Fibroblast of pulmonary artery (primary cell): ENCODE data around the gene PDSS1.

ENCODE experiments used
- DNase-seq: peaks from one replicate; pipeline ENCODE4 v3.0.0-alpha.2; 2010; ENCODE audit warnings: low read depth
- H3K4me3 ChIP-seq: replicated peaks from 2 replicates; pipeline ENCODE4 v1.5.1; 2011; ENCODE audit warnings: low read depth, mild to moderate bottlenecking, control low read depth, low read length, moderate library complexity
- CTCF ChIP-seq: IDR thresholded peaks from 2 replicates; pipeline ENCODE4 v1.5.1; 2011; ENCODE audit warnings: mild to moderate bottlenecking, control low read depth, low read length, inconsistent platforms; ENCODE audit errors: missing control alignments

Gene PDSS1

GRCh38 chr10:26714415-26715136, 17.1 kb downstream of the PDSS1 start:
- no peak for DNase-seq
- no peak overlapping the region for H3K4me3 ChIP-seq
- no peak for TF ChIP-seq CTCF

- no peak overlapping the region for H3K4me3 ChIP-seq
- DNase-seq, result no peak
- TF ChIP-seq CTCF, result no peak
Observed at GRCh38 chr10:26715137-26715487, 17.6 kb downstream of the PDSS1 start.

- H3K4me3 ChIP-seq, result no peak overlapping the region
- DNase-seq, result no peak
- TF ChIP-seq CTCF, result no peak
Observed at GRCh38 chr10:26717476-26717875, 20.0 kb downstream of the PDSS1 start.

GRCh38 chr10:26721561-26721960, 24.1 kb downstream of the PDSS1 start:
- TF ChIP-seq CTCF, result no peak
- H3K4me3 ChIP-seq, result no peak overlapping the region
- no peak for DNase-seq

GRCh38 chr10:26723016-26723415, 25.5 kb downstream of the PDSS1 start:
- H3K4me3 ChIP-seq, result no peak overlapping the region
- no peak for TF ChIP-seq CTCF

DNA sequence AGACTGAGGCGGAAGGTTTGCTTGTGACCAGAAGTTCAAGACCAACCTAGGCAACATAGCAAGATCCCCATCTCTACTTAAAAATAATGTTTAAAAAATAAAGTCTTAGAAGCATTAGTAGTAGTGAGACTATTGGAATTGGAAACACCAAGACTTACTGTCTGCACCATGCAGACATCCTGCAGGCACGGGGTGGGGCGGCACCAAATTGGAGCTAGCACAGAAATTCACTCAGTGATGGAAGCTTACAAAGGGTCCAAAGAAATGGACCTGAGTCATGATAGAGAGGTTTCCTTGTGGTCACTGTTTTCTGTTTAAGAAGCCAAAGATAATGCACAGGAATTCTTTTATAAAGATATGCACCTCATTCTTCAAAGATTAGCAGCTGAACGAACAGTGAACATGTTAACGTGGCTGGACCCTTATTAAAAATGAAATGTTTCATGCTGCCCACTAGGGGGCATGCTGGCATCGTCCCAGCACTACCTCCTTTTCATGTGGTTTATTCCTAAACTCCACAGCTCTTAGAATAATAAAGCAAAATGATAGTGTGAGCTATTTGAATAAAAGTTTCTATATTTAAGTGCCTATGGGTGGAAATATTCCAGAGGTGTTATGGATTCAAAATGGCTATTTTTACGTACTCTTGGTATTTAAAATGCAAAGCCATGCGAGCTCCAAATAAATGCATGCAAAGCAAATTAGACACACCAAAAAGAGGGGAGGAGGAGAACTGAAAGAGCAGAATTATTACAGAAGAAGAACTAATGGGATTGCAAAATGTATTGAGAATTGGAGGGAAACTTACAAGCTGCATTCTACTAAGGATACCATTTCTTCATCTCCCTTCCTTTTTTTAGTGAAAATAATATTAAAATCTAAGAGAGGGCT, 28.6 kb downstream of the PDSS1 start:
- DNase-seq, result peak; percentile 79
- TF ChIP-seq CTCF, result peak; percentile 77
- no peak overlapping the region for H3K4me3 ChIP-seq

More at GRCh38 chr10:26723016-26723415, 25.5 kb downstream of the PDSS1 start:
- DNase-seq, result no peak

GRCh38 chr10:26727005-26727404, 29.5 kb downstream of the PDSS1 start:
- H3K4me3 ChIP-seq, result no peak overlapping the region
- TF ChIP-seq CTCF, result no peak
- no peak for DNase-seq
